ENCODE data around the gene NES. TPM values are rescaled to one million over a fixed set of nuclear protein-coding genes. Genes with fewer than 3 reads are reported as not detected.

NES gene
- polyA plus RNA-seq, 3 donors: not detected

- intact Hi-C loops (cut with micrococcal nuclease): loop anchor here in 1 of 2 donors (5.0 kb wide), 1 partner anchor 63 kb away; the partner anchor contains the start of genes ISG20L2 and METTL25B
- WGBS (ENCODE audit: insufficient coverage): no CpG with 5 or more reads among the region's 5 CpGs
- Histone ChIP-seq H3K27ac (ENCODE audit: low read depth in 1 of 2, low read length in 2 of 2) (no peak overlapping the region), H3K36me3 (replicated peaks in 1 of 2; ENCODE audit: control insufficient read depth in 1 of 2, insufficient read depth in 2 of 2, low read length in 2 of 2) (no peaks in the 10 kb centered on the region), H3K4me2 (replicated peaks; ENCODE audit: extremely low read depth, low read length, poor library complexity, severe bottlenecking) (peak overlapping the region; percentile 48), H4K20me1 (ENCODE audit: insufficient read depth, low read length) (no peaks in the 10 kb centered on the region), H2AFZ (ENCODE audit: insufficient read depth, low read depth, low read length, poor library complexity, severe bottlenecking) (no peak overlapping the region), H3K9ac (ENCODE audit: insufficient read depth, low read length, poor library complexity, severe bottlenecking) (no peak overlapping the region), H3K27me3 (ENCODE audit: control insufficient read depth in 2 of 2, insufficient read depth in 2 of 2, low read length in 2 of 2) (peaks cover 0 to 7% of the 10 kb centered on the region in 2 donors), H3K4me1 (ENCODE audit: control insufficient read depth in 1 of 2, insufficient read depth in 2 of 2, low read length in 2 of 2) (peaks cover 62 to 72% of the 10 kb centered on the region in 2 donors), H3K4me3 (replicated peaks in 1 of 3; ENCODE audit: low read depth in 2 of 3, low read length in 3 of 3) (peak overlapping the region in 1 of 3 experiments; percentile 40), H3K9me3 (replicated peaks in 1 of 2; ENCODE audit: control insufficient read depth in 1 of 2, insufficient read depth in 1 of 2, low read length in 2 of 2) (no peaks in the 10 kb centered on the region), H3K79me2 (ENCODE audit: insufficient read depth, low read length) (no peaks in the 10 kb centered on the region)
- no peak for DNase-seq
- Mint-ChIP-seq H3K9me3 (peaks cover 0 to 1% (median 0%) of the 10 kb centered on the region in 7 donors), H3K27ac (peak overlapping the region in 1 of 7 donors; percentile 8), H3K36me3 (no peaks in the 10 kb centered on the region), H3K4me1 (peaks cover 63% of the 10 kb centered on the region), H3K27me3 (ENCODE audit: low read depth in 3 of 3) (peaks cover 17 to 36% (median 21%) of the 10 kb centered on the region in 3 donors), H3K4me3 (peak overlapping the region in 1 of 2 donors; percentile 79)
- TF ChIP-seq CTCF (IDR thresholded peaks at IDR 0.05): no peak
Observed at GRCh38 chr1:156664046-156664766, 13.0 kb downstream of the NES start.

- Mint-ChIP-seq H3K4me3 (peak overlapping the region in 1 of 2 donors; percentile 53), H3K36me3 (no peaks in the 10 kb centered on the region), H3K9me3 (peaks cover 0 to 1% (median 0%) of the 10 kb centered on the region in 7 donors), H3K4me1 (peaks cover 64% of the 10 kb centered on the region), H3K27ac (peak overlapping the region in 2 of 7 donors; percentile 5 to 68), H3K27me3 (ENCODE audit: low read depth in 3 of 3) (peaks cover 24 to 43% (median 24%) of the 10 kb centered on the region in 3 donors)
- H3K27me3 ChIP-seq (ENCODE audit: control insufficient read depth in 2 of 2, insufficient read depth in 2 of 2, low read length in 2 of 2): peaks cover 0 to 14% of the 10 kb centered on the region in 2 donors
- H3K4me3 ChIP-seq (replicated peaks in 1 of 3; ENCODE audit: low read depth in 2 of 3, low read length in 3 of 3): no peak overlapping the region
- no peaks in the 10 kb centered on the region for H3K79me2 ChIP-seq (ENCODE audit: insufficient read depth, low read length)
- 30% methylated on average over 5 of the region's 5 CpGs for WGBS (ENCODE audit: insufficient coverage)
- no peak overlapping the region for H3K27ac ChIP-seq (ENCODE audit: low read depth in 1 of 2, low read length in 2 of 2)
- intact Hi-C loops (cut with micrococcal nuclease): loop anchor here in 1 of 2 donors (5.0 kb wide), 1 partner anchor 64 kb away; the partner anchor contains the start of genes ISG20L2 and METTL25B
- H3K4me1 ChIP-seq (ENCODE audit: control insufficient read depth in 1 of 2, insufficient read depth in 2 of 2, low read length in 2 of 2): peaks cover 62 to 76% of the 10 kb centered on the region in 2 donors
- no peak for DNase-seq
- no peaks in the 10 kb centered on the region for H3K9me3 ChIP-seq (replicated peaks in 1 of 2; ENCODE audit: control insufficient read depth in 1 of 2, insufficient read depth in 1 of 2, low read length in 2 of 2)
- TF ChIP-seq CTCF (IDR thresholded peaks at IDR 0.05): no peak
- no peak overlapping the region for H3K4me2 ChIP-seq (replicated peaks; ENCODE audit: extremely low read depth, low read length, poor library complexity, severe bottlenecking)
- H4K20me1 ChIP-seq (ENCODE audit: insufficient read depth, low read length): no peaks in the 10 kb centered on the region
- H3K36me3 ChIP-seq (replicated peaks in 1 of 2; ENCODE audit: control insufficient read depth in 1 of 2, insufficient read depth in 2 of 2, low read length in 2 of 2): no peaks in the 10 kb centered on the region
- no peak overlapping the region for H3K9ac ChIP-seq (ENCODE audit: insufficient read depth, low read length, poor library complexity, severe bottlenecking)
- H2AFZ ChIP-seq (ENCODE audit: insufficient read depth, low read depth, low read length, poor library complexity, severe bottlenecking): no peak overlapping the region
Observed at GRCh38 chr1:156663178-156663577, 14.0 kb downstream of the NES start.
